Measurements from ENCODE around the gene FALEC. TPM values are rescaled to one million over a fixed set of nuclear protein-coding genes. Genes with fewer than 3 reads are reported as not detected.

The FALEC gene
- total and polyA plus RNA-seq, 9 of the 15 experiments (the other 6 are each of a cell fraction or from before 2014, with no cell fraction given) = 0.15 to 1.8 (median 0.53) TPM; not detected in 5

DNA sequence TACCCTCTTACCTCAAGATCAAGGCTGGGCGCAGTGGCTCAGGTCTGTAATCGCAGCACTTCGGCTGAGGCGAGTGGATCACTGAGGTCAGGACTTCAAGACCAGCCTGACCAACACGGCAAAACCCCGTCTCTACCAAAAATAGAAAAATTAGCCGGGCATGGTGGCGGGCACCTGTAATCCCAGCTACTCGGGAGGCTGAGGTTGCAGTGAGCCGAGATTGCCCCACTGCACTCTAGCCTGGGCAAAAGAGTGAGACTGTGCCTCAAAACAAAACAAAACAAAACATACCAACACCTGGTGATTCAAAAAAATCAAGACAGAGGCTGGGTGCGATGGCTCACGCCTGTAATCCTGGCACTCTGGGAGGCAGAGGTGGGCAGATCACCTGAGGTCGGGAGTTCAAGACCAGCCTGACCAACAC lies 58.1 kb downstream of the FALEC start (continued):
- TF ChIP-seq, protein P1, sequence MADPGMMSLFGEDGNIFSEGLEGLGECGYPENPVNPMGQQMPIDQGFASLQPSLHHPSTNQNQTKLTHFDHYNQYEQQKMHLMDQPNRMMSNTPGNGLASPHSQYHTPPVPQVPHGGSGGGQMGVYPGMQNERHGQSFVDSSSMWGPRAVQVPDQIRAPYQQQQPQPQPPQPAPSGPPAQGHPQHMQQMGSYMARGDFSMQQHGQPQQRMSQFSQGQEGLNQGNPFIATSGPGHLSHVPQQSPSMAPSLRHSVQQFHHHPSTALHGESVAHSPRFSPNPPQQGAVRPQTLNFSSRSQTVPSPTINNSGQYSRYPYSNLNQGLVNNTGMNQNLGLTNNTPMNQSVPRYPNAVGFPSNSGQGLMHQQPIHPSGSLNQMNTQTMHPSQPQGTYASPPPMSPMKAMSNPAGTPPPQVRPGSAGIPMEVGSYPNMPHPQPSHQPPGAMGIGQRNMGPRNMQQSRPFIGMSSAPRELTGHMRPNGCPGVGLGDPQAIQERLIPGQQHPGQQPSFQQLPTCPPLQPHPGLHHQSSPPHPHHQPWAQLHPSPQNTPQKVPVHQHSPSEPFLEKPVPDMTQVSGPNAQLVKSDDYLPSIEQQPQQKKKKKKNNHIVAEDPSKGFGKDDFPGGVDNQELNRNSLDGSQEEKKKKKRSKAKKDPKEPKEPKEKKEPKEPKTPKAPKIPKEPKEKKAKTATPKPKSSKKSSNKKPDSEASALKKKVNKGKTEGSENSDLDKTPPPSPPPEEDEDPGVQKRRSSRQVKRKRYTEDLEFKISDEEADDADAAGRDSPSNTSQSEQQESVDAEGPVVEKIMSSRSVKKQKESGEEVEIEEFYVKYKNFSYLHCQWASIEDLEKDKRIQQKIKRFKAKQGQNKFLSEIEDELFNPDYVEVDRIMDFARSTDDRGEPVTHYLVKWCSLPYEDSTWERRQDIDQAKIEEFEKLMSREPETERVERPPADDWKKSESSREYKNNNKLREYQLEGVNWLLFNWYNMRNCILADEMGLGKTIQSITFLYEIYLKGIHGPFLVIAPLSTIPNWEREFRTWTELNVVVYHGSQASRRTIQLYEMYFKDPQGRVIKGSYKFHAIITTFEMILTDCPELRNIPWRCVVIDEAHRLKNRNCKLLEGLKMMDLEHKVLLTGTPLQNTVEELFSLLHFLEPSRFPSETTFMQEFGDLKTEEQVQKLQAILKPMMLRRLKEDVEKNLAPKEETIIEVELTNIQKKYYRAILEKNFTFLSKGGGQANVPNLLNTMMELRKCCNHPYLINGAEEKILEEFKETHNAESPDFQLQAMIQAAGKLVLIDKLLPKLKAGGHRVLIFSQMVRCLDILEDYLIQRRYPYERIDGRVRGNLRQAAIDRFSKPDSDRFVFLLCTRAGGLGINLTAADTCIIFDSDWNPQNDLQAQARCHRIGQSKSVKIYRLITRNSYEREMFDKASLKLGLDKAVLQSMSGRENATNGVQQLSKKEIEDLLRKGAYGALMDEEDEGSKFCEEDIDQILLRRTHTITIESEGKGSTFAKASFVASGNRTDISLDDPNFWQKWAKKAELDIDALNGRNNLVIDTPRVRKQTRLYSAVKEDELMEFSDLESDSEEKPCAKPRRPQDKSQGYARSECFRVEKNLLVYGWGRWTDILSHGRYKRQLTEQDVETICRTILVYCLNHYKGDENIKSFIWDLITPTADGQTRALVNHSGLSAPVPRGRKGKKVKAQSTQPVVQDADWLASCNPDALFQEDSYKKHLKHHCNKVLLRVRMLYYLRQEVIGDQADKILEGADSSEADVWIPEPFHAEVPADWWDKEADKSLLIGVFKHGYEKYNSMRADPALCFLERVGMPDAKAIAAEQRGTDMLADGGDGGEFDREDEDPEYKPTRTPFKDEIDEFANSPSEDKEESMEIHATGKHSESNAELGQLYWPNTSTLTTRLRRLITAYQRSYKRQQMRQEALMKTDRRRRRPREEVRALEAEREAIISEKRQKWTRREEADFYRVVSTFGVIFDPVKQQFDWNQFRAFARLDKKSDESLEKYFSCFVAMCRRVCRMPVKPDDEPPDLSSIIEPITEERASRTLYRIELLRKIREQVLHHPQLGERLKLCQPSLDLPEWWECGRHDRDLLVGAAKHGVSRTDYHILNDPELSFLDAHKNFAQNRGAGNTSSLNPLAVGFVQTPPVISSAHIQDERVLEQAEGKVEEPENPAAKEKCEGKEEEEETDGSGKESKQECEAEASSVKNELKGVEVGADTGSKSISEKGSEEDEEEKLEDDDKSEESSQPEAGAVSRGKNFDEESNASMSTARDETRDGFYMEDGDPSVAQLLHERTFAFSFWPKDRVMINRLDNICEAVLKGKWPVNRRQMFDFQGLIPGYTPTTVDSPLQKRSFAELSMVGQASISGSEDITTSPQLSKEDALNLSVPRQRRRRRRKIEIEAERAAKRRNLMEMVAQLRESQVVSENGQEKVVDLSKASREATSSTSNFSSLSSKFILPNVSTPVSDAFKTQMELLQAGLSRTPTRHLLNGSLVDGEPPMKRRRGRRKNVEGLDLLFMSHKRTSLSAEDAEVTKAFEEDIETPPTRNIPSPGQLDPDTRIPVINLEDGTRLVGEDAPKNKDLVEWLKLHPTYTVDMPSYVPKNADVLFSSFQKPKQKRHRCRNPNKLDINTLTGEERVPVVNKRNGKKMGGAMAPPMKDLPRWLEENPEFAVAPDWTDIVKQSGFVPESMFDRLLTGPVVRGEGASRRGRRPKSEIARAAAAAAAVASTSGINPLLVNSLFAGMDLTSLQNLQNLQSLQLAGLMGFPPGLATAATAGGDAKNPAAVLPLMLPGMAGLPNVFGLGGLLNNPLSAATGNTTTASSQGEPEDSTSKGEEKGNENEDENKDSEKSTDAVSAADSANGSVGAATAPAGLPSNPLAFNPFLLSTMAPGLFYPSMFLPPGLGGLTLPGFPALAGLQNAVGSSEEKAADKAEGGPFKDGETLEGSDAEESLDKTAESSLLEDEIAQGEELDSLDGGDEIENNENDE (IDR thresholded peaks at IDR 0.05; ENCODE audit: low read depth, low read length) = peak; percentile 13
- peak; percentile 10 for TF ChIP-seq TAF1 (IDR thresholded peaks at IDR 0.05; ENCODE audit: control insufficient read depth, extremely low read depth, insufficient read depth, low read length, severe bottlenecking)
- 0 out of 2 replicates have a peak, but pooled peaks have one; percentile 68 for TF ChIP-seq THRAP3 (IDR thresholded peaks at IDR 0.05; ENCODE audit: borderline replicate concordance)
- TF ChIP-seq POLR2A (conservative IDR thresholded peaks at IDR 0.05) = peak; percentile 78
- peak; percentile 90 for TF ChIP-seq SUPT5H (IDR thresholded peaks at IDR 0.05)

Measured in K562 (cell line).